HG03159 (cell line): ENCODE data around the gene TEPSIN.

Experiments
- ATAC-seq: cut with Tn5 transposase; IDR thresholded peaks from one replicate; pipeline ENCODE4 v1.9.1; 2021; ENCODE audit warnings: mild to moderate bottlenecking, moderate library complexity; ENCODE audit not compliant: unreplicated experiment

The TEPSIN gene

DNA sequence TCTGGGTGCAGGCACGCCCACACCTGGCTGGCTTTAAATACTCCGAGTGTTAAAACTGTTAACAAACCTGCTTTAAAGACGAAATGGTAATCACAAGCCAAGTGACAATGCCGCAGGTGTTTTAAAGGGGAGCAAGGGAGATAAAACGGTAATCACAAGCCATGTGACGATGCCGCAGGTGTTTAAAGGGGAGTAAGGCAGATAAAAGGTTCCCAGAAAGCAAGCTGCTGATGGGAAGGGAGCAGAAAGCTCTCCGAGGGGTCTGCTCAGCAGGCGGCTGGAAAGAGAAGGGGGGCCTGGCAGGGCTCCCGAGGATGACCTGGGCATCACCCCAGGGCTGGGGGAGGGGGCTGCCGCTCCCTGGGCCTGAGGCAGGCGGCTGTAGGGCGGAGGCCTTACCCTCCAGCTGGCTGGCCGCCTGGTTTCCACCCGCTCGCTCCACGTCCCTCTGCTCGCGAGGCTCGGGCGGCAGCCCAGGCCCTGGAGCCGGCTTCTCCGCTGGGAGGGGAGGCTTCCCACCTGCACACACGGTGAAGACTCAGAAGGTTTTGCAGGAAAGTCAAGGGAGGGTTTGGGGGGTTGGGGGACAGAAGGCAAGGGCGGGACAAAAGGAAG, 12.3 kb upstream of the TEPSIN start:
- ATAC-seq: no peak

DNA sequence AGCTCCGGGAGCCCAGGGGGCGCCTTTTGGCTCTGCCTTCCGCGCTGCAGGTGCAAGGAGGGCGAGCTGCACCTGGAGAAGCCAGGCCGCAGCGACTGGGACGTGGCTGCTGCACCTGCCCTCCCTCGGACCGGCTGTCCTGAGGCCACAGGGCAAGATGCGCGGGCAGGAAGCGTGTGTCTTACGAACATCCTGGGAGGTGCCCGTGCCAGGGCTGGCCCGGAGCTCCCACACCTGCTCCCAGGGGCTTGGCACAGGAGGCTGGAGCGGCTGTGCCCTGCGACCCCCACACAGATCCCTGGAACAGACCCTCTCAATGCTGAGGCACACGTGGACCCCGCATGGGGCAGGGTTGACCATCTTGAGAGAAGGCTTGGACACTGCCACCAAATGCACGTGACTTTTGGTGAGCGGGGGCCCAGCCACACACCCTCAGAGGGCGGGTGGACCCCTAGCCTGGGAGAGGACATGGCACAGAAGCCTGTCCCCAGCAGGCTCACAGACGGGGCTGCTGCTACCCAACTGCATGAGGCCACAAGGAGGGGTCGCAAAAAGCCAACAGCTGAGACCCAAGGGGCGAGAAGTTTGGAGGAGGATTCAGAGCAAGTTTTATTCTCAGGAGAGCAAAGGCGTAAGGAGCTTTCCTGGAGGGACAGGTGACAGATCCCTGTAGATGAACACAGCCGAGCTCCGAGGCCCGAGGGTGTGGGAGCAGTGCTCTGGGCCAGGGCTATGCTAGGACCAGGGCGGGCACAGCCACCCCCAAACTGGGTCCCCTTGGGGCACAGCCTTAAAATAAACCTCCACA, 11.6 kb upstream of the TEPSIN start:
- no peak for ATAC-seq

DNA sequence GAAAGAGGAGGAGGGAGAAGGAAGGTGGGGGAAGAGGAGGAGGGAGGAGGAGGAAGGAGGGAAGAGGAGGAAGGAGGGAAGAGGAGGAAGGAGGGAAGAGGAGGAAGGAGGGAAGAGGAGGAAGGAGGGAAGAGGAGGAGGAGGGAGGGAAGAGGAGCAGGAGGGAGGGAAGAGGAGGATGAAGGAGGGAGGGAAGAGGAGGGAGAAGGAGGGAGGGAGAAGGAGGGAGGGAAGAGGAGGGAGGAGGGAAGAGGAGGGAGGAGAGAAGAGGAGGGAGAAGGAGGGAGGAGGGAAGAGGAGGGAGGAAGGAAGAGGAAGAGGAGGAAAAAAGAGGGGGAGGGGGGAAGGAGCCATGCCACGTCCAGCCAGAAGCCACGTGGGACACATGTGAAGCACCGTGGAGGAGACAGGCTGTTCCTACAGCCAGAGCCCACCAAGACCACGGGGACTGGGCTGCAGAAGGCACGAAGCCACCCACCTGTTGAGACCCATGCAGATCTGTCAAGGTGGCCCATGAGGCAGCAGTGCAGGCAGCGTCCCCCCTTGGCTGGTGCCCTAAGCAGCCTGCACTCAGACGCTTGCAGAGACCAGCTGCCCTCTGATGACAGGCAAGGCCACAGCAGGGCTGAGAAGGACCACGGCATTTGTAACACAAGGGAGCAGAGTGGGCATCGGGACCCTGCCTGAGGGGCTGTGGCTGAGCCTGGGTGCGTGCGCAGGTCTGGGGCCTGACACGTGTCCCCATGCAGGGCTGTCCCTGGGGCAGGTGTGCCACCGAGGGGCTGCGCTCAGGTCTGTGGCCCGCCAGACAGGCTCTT, 10.6 kb upstream of the TEPSIN start:
- ATAC-seq: no peak

DNA sequence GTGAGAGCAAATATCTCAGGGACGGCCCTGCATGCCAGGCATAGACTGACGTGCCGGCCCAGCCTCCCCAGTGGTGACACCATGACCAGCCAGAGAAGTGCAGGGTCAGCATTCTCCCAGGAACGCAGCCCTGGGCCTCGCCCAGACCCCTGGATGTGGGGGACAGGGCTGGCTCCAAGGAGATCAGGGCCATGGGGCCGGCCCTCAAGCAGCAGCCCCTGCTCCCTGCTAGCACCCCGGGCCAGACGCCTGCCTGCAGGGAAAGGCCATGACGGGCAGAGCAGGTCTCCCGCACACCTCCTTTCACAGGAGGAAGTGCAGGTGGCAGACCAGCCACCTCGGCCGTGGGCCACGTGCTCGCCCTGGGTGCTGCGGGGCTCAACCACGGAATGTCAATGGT, 9.8 kb upstream of the TEPSIN start:
- no peak for ATAC-seq

DNA sequence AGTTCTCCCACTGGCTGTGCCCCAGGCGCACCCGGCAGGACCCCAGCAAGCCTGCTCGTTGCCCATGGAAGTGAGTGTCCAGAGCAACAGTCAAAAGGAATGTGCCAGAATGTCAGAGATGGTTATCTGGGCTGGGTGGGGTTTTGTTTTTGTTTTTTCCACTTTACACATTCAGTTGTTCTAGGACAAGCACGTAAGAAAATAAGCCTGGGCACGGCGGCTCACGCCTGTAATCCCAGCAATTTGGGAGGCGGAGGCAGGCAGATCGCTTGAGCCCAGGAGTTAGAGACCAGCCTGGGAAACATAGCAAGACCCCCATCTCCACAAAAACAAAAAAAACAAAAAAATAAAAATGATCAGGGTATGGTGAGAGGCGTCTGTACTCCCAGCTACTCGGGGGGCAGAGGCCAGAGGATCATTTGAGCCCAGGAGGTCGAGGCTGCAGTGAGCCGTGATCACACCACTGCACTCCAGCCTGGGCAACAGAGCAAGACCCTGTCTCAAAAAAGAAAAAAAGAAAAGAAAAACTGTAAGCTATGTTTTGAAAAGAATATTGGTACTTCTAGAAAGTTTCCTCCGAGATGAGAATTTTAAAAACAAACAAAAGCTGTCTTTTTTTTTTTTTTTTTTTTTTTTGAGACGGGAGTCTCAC, 8.6 kb upstream of the TEPSIN start:
- ATAC-seq: no peak

DNA sequence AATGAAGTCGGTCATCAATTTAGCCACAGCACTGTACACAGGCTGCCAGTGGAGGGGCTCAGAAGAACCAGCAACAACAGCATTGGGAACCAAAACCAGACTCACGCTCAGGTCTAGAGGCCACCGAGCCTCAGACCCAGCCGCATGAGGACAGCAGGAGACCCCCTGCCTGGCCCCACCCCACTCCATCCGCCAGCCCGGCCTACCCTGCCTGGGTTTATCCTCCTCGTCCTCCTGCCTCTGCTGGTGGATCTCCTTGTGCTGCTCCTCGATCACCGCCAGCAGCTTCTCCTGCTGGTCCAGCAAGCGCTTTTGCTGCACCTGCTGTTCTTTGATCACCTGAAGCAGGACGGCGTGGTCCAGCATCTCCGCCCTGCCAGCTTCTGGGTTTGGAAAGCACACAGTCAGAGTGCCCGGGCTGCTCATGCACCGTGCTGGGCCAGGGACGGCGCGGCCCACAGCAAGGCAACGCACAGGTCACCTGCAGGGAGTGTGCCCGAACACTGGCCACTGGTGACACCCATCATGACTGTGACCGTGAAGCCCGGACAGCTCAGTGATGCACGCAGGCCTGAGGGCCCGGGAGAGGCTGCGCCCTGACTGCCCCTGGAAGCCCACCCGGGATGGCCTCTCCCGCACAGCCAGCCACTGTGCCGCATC, 8.0 kb upstream of the TEPSIN start:
- no peak for ATAC-seq

DNA sequence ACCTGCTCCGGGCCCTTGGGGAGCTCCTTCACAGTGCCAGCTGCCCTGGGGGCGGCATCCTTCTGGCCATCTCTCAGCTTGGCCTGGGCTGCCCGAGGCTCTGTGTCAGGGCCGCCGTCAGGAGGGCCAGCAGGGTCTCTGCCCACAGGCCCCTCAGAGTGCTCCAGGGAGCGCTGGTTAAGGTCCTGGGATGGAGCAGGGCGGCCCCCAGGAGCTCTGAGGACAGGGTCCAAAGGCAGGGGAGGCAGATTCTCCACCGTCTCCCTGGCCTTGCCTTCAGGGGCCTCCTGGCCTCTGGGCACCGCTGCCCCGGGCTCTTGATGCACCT, 7.5 kb upstream of the TEPSIN start:
- no peak for ATAC-seq

DNA sequence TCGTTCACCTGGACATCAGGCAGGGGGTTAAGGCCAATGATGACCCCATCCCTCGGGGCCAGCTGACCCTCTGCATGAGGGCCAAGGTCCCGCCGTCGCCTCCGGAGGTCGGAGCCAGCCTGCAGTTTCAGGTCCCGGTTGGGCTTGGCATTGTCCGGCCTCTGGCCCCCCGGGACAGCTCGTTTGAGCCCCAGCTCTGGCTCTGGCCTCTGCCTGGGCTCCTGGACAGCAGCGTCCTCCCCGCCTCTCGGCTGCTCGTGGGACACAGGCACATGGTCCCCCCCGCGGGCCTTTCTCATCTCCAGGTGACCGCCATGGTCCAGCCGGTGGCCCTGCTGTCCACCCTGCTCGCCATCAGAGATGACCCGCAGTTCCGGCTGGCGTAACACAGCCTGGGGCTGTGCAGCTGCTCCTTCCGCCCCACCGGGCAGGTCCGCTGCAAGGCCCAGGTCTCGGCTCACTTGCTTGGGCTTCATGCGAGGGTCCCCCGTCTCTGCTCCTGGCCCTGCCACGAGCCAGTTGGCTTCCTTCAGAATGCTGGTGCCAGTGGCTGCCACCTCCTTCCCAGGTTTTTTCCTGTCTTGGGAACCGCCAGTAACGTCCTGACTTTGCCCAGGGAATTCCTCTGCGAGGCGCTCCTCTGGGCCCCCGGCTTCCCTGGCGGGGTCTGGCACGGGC, 6.9 kb upstream of the TEPSIN start:
- no peak for ATAC-seq

DNA sequence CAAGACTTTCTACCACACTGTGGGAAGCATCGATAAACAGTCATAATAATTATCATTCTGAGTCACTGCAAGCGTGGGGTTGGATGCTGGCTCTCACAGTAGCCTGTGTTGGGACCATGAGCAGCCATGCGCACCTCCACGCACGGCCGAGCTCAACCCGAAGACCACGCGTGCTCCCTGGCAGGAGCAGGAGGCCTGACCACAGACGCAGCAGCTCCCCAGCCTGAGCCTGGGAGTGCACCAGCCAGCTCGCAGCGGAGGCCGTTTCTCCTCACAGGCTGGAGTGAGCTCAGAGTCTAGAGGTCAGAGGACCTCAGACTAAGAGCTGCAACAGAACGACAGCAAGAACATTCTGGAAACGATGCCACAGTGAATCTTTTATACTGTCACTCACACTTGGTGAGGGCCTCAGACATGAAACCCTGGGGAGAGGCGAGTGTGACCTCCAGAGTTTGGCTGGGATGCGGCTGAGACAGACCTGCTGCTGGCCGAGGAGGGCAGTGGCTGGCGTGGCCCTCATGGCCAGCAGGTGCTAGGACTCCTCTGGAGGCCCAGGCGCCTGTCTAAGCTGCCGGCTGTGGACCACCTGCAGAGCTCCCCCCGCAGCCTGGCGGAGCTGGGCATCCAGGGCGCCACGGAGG, 6.3 kb upstream of the TEPSIN start:
- no peak for ATAC-seq

DNA sequence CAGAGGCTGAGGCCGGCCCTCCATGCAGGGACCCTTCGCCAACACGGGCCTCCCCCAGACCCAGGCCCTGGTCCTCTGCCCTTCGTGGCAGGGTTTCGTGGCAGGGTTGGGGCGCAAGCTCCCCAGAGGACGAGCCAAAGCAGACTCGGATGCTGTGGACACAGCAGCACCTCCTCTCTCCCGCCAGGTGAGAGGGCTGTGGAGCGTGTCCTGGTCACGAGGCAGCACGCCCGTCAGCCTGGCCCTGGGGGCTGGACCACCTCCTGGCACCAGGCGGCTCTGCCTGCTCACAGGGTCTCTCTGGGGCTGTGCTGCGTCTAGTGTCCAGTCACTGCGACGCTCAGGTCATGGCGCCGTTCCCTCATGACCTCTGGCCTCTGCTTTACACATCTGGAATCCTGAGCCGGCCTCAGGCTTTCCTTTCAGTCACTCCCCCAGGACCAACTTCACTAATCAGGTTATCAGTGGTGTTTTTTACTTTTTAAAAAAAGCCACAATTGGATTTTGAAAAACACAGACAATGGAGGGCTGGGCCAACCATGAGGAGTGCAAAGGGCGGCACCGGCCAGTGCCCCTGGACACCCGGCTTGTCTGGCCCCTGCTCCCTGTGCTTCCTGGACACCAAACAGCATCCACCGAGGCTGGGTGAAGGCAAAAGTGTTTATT, 5.6 kb upstream of the TEPSIN start:
- ATAC-seq: no peak

DNA sequence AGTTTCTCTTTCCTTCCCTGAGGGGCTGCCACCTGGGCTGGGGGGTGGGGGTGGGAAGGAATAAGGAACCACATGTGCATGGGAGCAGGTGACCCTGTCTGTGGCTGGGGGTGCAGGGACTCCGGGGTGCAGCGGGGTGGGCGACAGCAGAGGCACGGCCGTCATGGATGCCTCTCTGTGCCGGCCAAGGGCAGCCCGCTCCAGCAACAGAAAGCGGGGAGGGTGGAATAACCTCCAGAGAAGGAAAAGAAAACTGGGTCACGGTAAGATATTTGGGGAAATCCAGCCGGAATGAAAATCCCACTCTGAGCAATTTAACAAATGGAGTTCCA, 4.4 kb upstream of the TEPSIN start:
- ATAC-seq: no peak

DNA sequence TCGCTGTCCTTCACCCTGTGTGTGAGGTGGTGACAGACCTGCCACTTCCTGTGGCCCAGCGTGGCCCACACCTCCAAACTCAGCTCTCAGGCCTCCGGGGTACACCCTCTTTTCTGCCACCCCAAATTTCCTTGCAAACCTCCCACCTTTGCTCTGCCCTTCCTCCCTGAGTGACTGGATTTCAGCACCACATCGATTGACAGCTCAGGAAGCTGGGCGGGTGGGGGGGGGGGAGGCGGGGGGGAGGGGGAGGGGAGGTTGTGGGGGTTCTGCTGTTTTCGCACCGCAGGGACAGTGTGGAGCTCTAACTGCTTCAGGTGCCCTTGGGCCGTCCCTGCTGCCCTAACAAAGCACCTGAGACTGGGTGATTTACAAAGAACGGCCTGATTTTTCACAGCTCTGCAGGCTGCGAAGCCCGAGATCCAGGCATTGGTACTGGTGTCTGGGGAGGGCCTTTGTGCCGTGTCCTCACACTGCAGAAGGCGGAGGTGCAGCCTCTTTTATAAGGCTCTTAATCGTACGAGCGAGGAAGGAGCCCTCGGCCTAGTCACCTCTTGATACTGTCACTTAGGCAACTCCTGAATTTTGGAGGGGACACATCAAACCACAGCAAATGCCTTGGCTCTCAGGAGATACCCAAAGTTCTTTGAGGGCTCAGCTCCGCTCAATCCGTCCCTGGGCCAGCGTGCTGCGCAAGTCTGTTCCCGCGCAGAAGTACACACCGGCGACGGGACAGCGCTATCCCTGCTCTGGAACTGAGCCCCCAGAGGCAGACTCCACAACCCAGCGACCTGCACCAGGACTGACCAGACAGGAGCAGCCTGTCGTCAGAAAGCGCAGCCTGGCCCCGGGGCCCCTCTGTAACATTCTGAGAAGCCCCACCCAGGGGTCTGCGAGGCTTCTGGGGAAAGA, 3.8 kb upstream of the TEPSIN start:
- ATAC-seq: no peak

DNA sequence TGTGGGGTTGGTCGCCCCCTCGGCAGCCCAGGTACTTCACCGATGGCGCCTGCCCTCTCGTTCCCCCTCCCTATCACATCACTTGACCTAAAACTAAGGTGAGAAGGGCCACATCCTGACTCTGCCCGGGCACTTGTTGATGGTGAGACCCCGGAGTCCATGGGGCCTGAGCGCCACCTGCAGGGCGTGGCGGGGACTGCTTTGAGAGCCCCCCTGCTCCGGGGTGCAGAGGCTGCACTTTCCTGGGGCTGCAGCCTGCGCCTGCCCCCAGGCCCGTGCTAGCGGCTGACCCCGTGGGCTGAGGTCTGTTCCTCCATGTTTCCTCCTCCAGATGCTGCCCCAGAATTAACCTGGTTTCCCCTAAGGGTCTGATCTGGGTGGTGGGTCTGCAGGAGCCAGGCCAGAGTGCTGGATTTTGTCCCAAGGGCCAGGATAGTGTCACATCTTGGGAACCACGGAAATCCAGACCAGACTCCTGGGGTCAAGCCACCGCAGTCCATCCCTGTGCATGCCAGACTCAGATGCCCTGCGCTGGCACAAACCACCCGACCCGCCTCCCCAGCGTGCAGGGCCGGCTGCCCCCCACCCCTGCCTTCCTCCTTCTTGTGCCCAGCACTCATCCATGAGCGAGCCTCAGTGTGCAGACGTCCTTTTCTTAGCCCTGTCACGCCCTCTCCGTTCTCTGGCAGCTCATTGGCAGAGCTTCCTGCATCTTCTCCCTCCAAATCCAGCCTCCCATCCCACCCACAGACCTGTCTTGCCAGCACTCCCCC, 3.0 kb upstream of the TEPSIN start:
- no peak for ATAC-seq

DNA sequence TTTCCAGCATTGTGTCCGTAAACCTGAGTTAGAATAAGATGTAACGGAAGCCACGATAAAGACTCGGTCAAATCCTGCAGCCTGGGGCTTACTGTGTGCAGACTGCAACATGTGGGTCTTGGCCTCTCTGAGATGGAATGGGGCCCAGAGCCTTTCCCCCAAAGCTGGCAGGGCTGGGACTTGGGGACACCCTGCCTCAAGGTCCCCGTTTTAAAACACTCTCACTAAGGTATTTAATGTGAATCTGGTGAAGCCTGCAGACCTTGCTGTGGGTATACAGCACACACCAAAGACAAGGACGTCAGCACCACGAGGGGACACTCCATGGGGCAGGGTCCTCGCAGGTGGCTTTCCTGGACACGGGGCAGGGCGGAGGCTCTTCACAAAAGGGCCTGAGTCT, 2.3 kb upstream of the TEPSIN start:
- ATAC-seq: no peak

DNA sequence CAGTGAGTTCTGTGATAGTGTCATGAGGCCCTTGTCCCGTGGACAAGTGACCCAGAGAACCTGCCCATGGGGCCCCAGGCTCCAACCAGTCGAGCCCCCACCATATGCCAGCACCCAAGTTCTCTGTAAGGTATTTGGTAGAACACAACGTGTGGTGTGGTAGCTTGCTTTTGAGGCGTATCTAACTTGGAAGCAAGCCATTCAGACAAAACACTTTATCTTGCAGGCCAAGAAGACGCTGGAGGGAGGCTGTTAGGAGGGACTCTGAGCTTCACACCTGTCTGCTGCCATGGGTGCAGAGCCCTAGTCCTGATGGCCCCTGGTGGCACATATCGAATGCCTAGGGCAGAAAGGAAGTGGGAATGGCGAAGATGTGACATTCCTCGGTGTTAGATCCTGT, 1.9 kb upstream of the TEPSIN start:
- ATAC-seq: no peak

DNA sequence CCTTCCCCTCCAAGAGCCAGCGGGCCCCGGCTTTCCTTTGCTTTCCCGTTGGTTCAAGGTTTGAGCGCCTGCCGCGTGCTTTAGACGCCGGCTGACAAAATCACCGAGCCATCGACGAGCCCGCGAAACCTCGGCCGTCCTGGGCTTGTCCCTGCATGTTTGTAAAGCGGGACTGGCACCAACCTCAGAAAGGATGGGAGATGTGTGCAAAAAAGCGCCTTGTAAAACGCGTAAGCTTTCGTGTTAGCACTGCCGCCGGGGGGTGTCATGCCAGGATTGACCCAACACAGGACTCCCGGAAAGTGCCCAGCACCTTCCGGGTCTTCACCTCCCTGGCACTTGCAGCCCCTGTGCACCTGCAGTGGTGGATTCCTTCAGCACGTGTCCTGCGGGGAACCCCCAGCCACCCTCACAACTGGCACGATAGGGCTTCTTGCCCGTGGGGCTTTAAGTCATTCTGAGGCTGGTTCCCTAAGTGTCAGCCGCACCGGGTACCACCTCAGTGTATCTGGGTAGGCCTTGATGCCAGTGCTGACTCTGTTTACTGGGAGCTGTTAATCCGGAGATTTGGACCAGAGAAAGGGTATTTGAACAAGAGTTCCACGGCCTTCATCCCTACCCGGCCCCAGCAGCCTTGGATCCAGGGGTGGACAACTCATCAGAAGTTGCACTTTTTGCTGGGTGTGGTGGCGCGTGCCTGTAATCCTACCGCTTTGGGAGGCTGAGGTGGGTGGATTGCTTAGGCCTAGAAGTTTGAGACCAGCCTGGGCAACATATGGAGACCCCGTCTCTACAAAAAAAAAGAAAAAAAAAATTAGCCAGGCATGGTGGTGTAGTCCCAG, 1.1 kb upstream of the TEPSIN start:
- ATAC-seq: no peak

DNA sequence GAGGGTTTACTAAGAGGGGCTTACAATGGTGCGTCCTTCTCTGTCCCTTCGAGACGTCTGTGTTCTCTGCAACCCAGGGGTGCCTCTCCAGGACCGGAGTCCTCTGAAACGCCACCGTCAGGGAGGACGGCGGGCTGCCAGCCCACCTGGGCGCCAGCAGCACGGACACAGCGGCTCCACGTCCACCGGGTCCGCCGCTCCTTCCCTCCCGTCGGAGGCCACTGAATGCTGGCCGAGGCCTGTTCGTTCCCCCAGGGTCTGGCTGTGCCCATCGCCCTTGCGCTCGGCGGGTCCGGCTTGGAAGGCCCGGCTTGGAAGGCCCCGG, 403 bp downstream of the TEPSIN start:
- ATAC-seq: no peak
